ENCODE results near the gene SUV39H2.
"Not testable (repeated sequence)": the region's sequence is repeated elsewhere in the genome, so short reads cannot be mapped to it uniquely, and the experiment has no call there.

SUV39H2 gene

GRCh38 chr10:14942147-14942949, 63.7 kb downstream of the SUV39H2 start:
- DNase-seq: not testable (repeated sequence)

DNA sequence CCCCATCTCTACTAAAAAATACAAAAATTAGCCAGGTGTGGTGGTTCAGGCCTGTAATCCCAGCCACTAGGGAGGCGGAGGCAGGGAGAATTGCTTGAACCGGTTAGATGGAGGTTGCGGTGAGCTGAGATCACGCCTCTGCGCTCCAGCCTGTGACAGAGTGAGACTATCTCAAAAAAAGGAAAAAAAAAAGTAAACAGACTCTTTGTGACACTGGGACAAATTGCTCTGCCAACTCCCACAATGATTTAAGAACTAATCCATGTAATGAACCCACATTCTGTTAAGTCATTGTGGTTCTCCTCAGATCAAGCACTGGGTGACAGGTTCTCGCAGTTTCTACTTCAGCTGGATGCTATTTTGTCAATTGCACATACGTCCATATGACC, 64.3 kb downstream of the SUV39H2 start:
- DNase-seq: not testable (repeated sequence)

- no peak for DNase-seq
Observed at GRCh38 chr10:14945108-14945507, 66.4 kb downstream of the SUV39H2 start.

DNA sequence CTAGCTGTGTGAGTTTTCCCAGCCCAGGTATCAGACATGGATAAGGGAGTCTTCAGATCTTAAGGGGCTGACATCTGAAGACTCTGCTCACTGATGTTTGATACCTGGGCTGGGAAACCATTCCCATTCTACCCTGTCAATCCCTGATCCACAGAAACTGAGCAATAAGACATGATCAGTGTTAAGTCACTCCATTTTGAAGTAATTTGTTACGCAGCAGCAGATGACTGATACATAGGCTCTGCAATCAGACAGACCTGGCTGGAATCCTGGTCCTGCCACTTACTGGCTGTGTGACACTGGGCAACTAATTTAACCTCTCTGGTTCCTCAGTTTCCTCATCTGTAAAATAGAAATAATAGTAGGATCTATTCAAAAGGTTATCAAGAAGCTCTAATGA, 68.6 kb downstream of the SUV39H2 start:
- DNase-seq: no peak

GRCh38 chr10:14949291-14949690, 70.6 kb downstream of the SUV39H2 start:
- DNase-seq: no peak

DNA sequence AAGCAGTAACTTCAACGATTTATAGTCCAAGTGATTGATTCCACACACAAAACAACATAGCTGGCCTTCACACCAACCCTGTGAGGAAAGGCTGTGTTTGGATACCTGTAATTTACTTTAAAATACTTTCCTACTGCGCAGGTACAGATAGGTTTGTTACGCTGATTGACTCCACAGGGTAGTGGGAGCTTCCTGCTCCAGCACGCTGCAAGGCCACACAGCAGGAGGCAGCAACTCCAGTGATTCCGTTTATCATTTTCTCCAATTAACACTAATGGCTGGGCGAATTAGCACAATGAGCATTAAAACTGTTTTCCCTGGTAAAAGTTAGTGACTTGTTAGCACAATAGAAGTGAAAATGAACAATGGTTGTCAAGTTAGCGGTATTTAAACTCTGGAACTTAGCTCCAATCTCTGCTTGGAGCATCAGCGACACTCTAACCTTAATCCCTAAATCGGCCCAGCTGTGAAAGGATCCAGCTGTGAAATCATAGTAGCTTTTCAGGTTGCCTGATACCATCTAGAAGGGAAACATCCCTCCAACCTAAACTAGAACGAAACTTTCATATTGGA, 74.3 kb downstream of the SUV39H2 start:
- peak; percentile 55 for DNase-seq

GRCh38 chr10:14953424-14954000, 74.8 kb downstream of the SUV39H2 start:
- DNase-seq: peak; percentile 87
